Suprapubic skin (tissue), 4 donors: ENCODE results near the gene IWS1. TPM values are rescaled to one million over a fixed set of nuclear protein-coding genes. Genes with fewer than 3 reads are reported as not detected.

ENCODE experiments used
- DNase-seq, 2 donors: peaks; one replicate each; pipeline ENCODE4 v3.0.0-alpha.2; 2019; ENCODE audit warnings: low spot score in 2 of 2
- H3K27ac ChIP-seq: fragments of 200-600 bp; sonication (generic); one replicate; pipeline ENCODE4 v1.5.1; 2019
- H3K27me3 ChIP-seq: fragments of 200-600 bp; sonication (generic); one replicate; pipeline ENCODE4 v1.5.1; 2019
- H3K36me3 ChIP-seq: fragments of 200-600 bp; sonication (generic); one replicate; pipeline ENCODE4 v1.5.1; 2019
- H3K4me1 ChIP-seq: fragments of 200-600 bp; sonication (generic); one replicate; pipeline ENCODE4 v1.5.1; 2019
- H3K4me3 ChIP-seq: fragments of 200-600 bp; sonication (generic); one replicate; pipeline ENCODE4 v1.5.1; 2019; ENCODE audit warnings: mild to moderate bottlenecking
- H3K9me3 ChIP-seq: fragments of 200-600 bp; sonication (generic); one replicate; pipeline ENCODE4 v1.5.1; 2019
- EP300 ChIP-seq: sonication (generic); formaldehyde crosslinking; IDR thresholded peaks from one replicate; pipeline ENCODE4 v1.6.1; 2017; ENCODE audit warnings: antibody characterized with exemption
- POLR2A ChIP-seq, 2 donors: fragments of 450-650 bp; IDR thresholded peaks; one replicate each; pipeline ENCODE4 v1.6.1; 2017; ENCODE audit warnings: antibody characterized with exemption in 2 of 2, mild to moderate bottlenecking in 2 of 2, moderate library complexity in 2 of 2
- POLR2AphosphoS5 ChIP-seq, 3 donors: sonication (generic); formaldehyde crosslinking; IDR thresholded peaks; one replicate each; pipeline ENCODE4 v1.6.1; 2017; ENCODE audit warnings: antibody characterized with exemption in 3 of 3
- WGBS: methylation state at CpG from one replicate; pipeline ENCODE4 v1.1.5; 2018; 5-methylcytosine and 5-hydroxymethylcytosine counted together
- total RNA-seq, 4 donors: library from RNA; depleted of rRNA; stranded (reverse); fragments of >200 nt; gene quantifications; one replicate each; pipeline ENCODE4 v1.1.0, GENCODE V29; 2016
- TF ChIP-seq, protein P1 (sequence below), 2 donors: fragments of 200-600 bp in 1 of 2; fragments of 450-650 bp in 1 of 2; sonication (generic) in 1 of 2; IDR thresholded peaks; one replicate each; pipeline ENCODE4 v1.5.1; 2016 to 2019; ENCODE audit warnings: antibody characterized with exemption in 2 of 2, mild to moderate bottlenecking in 1 of 2, moderate library complexity in 1 of 2

Gene IWS1
- total RNA-seq, 4 donors from 2014 or later = 23.2 to 51.4 (median 29.9) TPM

DNA sequence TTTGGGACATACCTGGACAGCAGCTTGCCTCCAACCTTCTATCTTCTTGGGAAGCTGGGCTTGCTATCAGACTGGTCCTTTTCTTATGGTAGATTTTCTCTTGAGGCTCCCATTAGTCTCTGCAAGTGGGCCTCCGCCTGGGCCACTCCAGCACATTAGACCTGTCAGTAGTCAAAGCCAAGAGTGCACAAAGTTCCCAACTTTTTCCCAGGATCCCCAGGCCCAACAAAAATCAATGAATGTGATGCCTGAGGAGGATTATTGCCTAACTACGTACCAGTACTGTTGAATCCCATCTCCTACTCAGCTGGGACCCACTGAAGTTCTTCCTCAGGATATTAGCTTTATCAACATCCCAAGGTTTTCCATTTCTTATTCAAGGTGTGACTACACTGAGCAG is 56.3 kb downstream of the IWS1 start:
- H3K36me3 ChIP-seq = no peaks in the 10 kb centered on the region

DNA sequence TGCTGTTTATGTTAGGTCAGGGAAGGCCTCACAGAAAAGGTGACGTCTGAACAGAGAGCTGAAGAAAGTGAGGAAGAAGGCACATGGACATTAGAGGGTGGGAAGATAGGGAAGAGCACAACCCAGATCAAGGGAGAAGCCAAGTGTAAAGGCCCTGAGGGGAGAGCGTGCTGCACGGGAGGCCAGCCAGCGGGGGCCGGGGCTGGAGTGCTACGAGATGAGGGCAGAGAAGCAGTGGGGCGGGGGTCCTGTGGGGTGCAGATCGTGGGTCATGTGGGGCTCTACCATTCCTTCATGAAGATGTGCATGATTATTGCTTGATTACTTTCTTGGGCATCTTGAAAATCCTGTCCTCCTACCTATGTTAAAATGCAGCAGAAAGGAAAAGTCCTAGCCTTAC is 57.2 kb downstream of the IWS1 start:
- H3K36me3 ChIP-seq = no peaks in the 10 kb centered on the region
- no peak overlapping the region for H3K27ac ChIP-seq
- no peak for DNase-seq
- H3K4me3 ChIP-seq = no peak overlapping the region
- TF ChIP-seq POLR2AphosphoS5 (IDR thresholded peaks at IDR 0.05) (no peak), POLR2A (IDR thresholded peaks at IDR 0.05) (no peak), EP300 (no peak)
- TF ChIP-seq, protein P1, sequence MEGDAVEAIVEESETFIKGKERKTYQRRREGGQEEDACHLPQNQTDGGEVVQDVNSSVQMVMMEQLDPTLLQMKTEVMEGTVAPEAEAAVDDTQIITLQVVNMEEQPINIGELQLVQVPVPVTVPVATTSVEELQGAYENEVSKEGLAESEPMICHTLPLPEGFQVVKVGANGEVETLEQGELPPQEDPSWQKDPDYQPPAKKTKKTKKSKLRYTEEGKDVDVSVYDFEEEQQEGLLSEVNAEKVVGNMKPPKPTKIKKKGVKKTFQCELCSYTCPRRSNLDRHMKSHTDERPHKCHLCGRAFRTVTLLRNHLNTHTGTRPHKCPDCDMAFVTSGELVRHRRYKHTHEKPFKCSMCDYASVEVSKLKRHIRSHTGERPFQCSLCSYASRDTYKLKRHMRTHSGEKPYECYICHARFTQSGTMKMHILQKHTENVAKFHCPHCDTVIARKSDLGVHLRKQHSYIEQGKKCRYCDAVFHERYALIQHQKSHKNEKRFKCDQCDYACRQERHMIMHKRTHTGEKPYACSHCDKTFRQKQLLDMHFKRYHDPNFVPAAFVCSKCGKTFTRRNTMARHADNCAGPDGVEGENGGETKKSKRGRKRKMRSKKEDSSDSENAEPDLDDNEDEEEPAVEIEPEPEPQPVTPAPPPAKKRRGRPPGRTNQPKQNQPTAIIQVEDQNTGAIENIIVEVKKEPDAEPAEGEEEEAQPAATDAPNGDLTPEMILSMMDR (IDR thresholded peaks at IDR 0.05) = no peak
- H3K4me1 ChIP-seq = peaks cover 8% of the 10 kb centered on the region
- WGBS = 82% methylated on average over 8 of the region's 8 CpGs
- no peaks in the 10 kb centered on the region for H3K27me3 ChIP-seq
- H3K9me3 ChIP-seq = no peaks in the 10 kb centered on the region

More for the DNA sequence above, 56.3 kb downstream of the IWS1 start:
- WGBS = 100% methylated on average over 2 of the region's 2 CpGs
- TF ChIP-seq POLR2AphosphoS5 (IDR thresholded peaks at IDR 0.05) = no peak
- TF ChIP-seq EP300 = no peak
- no peak for TF ChIP-seq POLR2A (IDR thresholded peaks at IDR 0.05)
- TF ChIP-seq, protein P1 (IDR thresholded peaks at IDR 0.05) = no peak
- DNase-seq = no peak
- peaks cover 3% of the 10 kb centered on the region for H3K4me1 ChIP-seq
- no peak overlapping the region for H3K27ac ChIP-seq
- no peaks in the 10 kb centered on the region for H3K27me3 ChIP-seq
- no peak overlapping the region for H3K4me3 ChIP-seq
- no peaks in the 10 kb centered on the region for H3K9me3 ChIP-seq

DNA sequence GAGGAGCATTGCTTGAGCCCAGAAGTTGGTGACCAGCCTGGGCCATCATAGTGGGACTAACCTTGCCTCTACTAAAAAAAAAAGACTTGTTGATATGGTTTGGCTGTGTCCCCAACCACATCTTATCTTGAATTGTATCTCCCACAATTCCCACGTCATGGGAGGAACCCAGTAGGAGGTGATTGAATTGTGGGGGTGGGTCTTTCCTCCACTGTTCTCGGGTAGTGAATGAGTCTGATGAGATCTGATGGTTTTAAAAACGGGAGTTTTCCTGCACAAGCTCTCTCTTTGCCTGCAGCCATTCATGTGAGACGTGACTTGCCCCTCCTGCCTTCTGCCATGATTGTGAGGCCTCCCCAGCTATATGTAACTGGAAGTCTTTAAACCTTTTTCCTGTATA is 61.0 kb downstream of the IWS1 start:
- H3K36me3 ChIP-seq = no peaks in the 10 kb centered on the region
- no peak overlapping the region for H3K27ac ChIP-seq
- H3K9me3 ChIP-seq = no peaks in the 10 kb centered on the region
- no peaks in the 10 kb centered on the region for H3K27me3 ChIP-seq
- no peak for TF ChIP-seq POLR2A (IDR thresholded peaks at IDR 0.05)
- peaks cover 8% of the 10 kb centered on the region for H3K4me1 ChIP-seq
- no peak overlapping the region for H3K4me3 ChIP-seq
- no peak for DNase-seq
- WGBS = 39% methylated on average over 4 of the region's 4 CpGs

DNA sequence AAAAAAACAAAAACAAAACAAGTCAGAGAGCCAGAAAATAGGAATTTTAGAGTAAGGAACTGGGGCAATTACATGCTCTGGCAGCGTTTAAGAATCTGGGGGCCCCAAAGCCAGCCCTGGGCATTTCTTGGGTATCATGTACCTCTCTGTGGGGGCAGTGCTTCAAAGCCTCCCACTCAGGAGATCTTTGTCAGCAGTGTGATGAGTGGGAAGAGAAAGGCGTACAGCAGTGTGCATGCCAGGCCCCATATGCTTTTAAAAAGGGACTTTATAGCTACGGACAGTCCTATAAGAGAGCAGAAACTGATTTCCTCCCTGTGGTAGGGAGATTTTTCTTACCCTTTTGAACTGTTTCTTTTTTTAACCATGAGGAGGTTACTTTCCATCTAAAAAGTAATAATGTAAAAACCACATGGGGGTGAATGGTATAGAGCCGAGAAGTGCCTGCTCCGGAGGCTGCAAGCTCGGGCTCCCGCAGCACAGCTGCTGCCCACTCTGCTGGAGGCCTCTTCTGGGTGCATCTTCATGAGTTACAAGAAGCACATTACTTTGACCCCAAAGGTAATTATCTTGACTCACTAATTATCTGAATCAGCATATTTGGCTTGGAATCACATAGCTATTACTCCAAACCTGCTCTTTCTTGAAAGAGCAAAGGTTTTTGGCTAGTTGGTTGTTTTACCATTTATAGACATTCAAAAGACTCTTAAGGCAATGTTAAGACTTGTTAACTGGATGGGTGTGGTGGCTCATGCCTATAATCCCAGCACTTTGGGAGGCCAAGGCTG is 61.6 kb downstream of the IWS1 start:
- H3K4me1 ChIP-seq = peaks cover 8% of the 10 kb centered on the region
- TF ChIP-seq EP300 (no peak), POLR2AphosphoS5 (IDR thresholded peaks at IDR 0.05) (no peak), POLR2A (IDR thresholded peaks at IDR 0.05) (no peak)
- TF ChIP-seq, protein P1 (IDR thresholded peaks at IDR 0.05) = no peak
- H3K36me3 ChIP-seq = no peaks in the 10 kb centered on the region
- H3K27ac ChIP-seq = no peak overlapping the region
- H3K4me3 ChIP-seq = no peak overlapping the region
- DNase-seq = no peak
- no peaks in the 10 kb centered on the region for H3K9me3 ChIP-seq
- H3K27me3 ChIP-seq = no peaks in the 10 kb centered on the region
- WGBS = 56% methylated on average over 7 of the region's 7 CpGs

DNA sequence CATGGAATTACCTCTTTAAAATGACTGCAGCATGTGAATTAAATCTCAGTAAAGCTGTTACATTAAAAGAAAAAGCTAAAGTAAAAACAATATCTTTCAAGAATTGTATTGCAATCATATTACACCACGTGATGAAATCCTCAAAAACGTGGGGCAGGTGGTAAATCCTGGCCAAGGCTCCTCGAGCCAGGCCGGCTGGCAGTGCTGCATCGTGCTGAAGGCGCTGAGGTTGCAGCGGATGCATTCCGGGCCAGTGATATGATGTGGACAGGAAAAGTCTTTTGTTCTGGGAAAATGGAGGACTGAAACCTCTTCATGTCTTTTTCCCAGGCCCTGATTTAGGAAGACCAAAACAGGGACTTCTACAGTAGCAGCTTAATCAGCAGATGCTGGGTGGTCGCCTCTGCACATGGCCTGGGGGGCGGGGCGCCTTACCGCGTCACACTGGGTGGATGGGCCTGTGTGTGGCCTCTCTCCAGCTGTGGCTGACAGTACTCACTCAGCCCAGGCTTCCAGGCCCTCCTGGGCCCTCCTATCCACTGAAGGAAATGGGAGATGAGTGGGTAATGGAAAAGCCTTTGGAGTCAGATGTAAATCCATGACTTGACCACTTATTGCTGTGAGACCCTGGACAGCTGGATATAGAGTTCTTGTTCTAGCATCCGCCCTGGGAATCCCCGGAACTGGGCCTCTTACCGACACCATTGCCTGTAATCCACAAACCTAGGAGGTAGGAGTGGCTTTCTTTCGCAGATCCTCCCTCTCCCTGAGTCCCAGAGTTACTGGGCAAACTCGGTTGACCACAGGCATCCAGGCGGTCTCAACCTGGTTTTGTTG is 62.9 kb downstream of the IWS1 start:
- DNase-seq = no peak
- WGBS = 79% methylated on average over 19 of the region's 19 CpGs

More for the DNA sequence above, 62.9 kb downstream of the IWS1 start:
- no peak overlapping the region for H3K27ac ChIP-seq
- H3K9me3 ChIP-seq = no peaks in the 10 kb centered on the region
- TF ChIP-seq, protein P1 (IDR thresholded peaks at IDR 0.05) = no peak
- TF ChIP-seq EP300 = no peak
- TF ChIP-seq POLR2A (IDR thresholded peaks at IDR 0.05) = no peak
- no peak for TF ChIP-seq POLR2AphosphoS5 (IDR thresholded peaks at IDR 0.05)
- H3K27me3 ChIP-seq = no peaks in the 10 kb centered on the region
- peaks cover 8% of the 10 kb centered on the region for H3K4me1 ChIP-seq
- no peaks in the 10 kb centered on the region for H3K36me3 ChIP-seq
- no peak overlapping the region for H3K4me3 ChIP-seq
